Kidney glomerular epithelial cell (primary cell): ENCODE data around the gene PPIF.

Experiments used
- DNase-seq: peaks from one replicate; lab custom pipeline; 2025; lab: John Stamatoyannopoulos, UW

Gene PPIF

DNA sequence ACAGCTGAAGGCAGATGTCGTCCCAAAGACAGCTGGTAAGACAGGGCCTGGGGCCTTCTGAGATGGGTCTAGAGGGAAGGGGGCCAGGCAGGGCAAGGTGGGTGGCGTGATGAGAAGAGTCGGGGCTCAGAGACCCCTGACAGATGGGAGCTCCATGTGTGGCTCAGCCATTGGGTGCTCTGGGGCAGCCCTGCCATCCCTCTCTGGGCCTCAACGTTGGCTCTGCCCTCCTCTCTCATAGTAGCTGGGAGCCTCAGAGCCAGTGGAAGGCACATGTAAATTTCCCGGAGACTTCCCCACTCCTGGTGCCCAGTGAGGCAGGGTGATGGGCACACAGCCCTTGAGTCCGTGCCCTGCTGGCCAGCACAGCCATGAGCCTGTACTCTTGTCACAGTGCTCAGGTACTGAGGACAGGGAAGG lies 1.8 kb downstream of the PPIF start:
- DNase-seq: no peak

DNA sequence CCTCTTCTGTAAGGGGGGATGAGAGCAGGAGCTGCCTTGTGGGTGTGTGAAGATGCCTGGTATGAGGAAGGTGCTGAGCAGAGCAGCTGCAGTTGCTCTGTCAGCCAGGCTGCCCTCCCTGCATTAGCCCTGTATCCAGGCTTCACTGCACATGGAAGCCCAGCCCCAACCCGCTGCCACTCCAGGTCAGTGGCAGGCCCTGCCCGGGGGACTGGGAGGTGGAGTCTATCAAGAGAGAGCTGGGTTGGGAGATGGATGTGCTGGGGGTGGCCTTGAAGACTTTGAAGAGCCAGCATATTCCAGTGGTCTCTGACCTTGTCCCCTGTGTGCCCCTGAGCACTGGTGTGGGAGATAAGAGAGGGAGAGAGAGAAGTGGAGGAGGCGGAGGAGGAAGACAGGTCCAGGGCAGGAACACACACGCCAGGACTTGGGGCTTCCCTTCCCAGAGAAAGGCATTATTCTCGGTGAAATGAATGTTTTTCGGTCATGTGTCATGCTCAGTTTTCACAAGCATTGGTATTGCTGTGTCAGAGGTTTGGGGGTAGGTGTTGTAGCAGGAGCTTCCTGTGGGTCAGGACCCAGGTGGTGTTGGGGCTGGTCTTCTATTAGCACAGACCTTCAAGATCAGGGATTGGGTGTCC lies 2.6 kb downstream of the PPIF start:
- no peak for DNase-seq

DNA sequence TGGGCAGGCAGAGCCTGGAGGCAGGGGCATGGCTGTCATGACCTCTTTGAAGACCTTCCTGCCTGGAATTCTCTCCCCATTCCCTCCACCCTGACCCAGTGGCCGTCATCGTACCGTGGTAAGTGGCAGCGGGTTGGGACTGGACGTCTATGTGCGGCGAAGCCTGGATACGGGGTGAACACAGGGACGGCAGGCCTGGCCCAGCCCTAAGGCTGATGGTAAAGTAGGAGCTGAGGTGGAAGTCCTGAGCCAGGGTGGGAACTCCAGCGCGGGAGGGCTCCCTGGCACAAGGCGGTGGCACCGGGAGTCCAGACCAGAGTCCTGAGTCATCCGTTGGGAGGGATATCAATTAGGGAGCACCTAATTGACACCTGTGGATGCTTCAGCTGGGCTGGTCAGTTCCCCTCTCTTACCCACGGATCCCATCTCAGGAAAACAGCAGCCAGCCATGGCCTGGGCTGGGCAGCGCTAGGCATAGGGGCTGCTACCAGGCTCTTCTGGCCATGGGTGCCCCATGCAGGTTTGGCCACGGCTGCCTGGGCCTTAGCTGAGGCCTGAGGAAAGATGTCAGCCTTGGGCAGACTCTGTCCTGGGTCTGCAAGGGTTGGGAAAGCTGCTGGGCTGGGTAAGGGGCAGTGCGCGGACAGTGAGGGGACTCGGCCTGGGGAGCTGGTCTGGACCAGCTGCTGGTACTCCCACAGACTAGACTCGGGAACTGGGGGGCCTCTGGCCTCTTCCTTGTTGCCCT lies 3.3 kb downstream of the PPIF start:
- DNase-seq: no peak

DNA sequence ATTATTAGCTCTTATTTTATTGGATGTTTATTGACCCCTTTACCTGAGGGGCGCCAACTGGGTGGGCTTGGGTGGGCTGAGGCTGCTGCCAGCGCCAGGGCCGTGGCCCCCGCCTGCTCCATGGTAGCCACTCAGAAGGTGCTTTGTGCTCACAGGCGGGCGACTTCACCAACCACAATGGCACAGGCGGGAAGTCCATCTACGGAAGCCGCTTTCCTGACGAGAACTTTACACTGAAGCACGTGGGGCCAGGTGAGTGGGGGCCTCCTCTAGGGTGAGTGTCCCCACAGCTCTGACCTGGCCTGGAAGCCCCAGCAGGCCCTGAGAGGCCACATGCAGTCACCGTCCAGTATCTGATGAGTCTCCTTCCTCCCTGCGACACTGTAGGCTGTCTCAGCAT lies 4.1 kb downstream of the PPIF start:
- no peak for DNase-seq

DNA sequence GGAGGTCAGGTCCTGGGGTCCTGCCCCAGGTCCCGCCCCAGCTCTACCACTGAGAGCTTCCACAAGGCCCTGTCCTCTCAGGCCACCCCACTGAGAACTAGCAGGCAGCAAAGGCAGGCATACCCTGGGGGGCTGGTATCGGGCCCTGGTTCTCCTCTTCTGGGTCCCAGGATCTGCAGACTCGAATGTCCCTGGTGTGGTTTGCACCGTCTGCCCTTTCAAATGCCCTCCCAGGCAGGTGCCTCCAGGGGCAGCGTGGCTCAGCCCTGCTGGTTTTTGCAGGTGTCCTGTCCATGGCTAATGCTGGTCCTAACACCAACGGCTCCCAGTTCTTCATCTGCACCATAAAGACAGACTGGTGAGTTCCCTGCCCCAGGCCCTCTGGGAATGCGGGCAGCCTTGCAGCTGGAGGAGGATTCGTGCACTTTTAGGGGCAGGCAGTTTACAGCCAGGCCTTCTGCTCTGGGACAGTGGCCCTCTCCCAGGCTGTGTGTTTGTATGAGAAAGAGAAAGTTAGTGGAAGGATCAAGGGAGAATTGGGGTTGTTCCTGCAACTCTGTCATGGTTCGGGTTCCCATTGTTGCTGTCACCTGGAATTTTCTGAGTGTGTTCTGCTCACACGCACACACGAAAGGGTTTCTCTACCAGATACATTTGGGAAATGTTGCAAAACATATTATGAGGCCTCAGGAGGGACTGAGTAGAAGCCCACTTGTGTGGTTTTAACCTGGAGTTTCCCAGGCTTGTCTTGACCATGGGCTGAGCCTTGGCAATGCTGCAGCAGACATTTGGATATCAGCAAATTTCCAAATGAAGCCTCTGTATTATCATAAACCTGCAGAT lies 5.0 kb downstream of the PPIF start:
- DNase-seq: no peak

DNA sequence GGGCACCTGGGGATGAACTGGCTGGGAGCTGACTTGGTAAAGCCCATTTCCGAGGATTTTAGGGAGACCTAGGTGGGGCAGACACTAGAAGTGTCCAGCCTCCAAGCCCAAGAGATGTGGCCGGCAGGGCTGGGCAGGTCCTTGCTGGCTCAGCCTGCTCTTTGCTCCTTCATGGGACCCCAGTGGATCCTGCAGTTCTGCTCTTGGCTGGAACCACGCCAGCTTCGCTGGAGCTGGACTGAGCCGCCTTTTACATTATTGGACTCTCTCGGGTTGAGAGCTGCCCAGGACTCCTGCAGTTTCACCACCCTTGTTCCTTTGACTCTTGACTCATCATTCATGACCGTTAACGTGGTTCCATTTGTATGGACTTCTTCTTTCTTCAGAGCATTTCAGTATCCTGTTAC lies 5.7 kb downstream of the PPIF start:
- no peak for DNase-seq

DNA sequence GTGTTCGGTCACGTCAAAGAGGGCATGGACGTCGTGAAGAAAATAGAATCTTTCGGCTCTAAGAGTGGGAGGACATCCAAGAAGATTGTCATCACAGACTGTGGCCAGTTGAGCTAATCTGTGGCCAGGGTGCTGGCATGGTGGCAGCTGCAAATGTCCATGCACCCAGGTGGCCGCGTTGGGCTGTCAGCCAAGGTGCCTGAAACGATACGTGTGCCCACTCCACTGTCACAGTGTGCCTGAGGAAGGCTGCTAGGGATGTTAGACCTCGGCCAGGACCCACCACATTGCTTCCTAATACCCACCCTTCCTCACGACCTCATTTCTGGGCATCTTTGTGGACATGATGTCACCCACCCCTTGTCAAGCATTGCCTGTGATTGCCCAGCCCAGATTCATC lies 6.5 kb downstream of the PPIF start:
- DNase-seq: no peak

DNA sequence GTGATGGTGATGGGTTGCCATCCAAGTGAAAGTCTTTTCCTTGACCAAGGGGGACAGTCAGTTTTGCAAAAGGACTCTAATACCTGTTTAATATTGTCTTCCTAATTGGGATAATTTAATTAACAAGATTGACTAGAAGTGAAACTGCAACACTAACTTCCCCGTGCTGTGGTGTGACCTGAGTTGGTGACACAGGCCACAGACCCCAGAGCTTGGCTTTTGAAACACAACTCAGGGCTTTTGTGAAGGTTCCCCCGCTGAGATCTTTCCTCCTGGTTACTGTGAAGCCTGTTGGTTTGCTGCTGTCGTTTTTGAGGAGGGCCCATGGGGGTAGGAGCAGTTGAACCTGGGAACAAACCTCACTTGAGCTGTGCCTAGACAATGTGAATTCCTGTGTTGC lies 6.9 kb downstream of the PPIF start:
- no peak for DNase-seq

DNA sequence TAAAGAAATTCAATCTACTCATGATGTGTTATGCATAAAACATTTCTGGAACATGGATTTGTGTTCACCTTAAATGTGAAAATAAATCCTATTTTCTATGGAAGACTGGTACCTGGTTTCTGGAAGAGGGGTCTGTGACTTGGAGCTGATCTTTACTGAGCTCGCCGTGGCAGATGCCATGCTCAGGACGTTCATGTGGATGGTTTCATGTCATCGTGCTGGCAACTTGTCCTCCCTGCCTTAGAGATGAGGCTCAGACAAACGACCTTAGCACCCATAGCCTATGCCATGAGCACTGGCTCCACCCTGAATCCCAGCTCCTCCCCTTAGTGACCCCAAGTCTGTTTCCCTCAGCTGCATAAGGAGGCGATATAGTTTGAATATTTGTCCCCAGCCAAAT lies 7.3 kb downstream of the PPIF start:
- DNase-seq: no peak

DNA sequence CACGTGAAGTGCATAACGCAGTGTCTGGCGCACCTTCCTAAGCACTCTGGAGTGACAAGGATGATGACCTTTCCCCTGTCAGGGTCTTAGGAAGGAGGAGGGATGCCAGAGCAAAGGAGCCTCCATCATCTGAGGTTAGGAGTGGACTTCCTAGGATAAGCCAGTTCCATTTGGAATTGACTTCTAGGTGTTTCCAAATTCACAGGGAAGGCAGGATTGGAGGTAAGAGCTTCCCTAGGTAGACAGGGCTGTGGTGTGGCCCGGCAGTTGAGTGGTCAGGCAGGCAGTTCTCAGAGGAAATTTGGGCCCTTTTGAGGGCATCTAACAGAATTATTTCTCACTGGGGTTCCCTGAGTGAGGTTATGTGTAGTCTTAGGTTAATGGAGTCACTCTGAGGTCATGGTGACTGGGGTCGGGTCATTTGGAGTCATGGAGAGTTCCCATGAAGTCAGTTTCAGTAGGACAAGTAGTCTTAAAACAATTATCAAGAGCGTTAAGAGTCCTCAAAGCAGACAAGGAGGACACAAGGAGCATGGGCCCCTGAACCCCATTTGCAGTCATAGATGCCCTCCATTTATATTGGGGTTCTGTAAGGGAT lies 8.2 kb downstream of the PPIF start:
- no peak for DNase-seq

DNA sequence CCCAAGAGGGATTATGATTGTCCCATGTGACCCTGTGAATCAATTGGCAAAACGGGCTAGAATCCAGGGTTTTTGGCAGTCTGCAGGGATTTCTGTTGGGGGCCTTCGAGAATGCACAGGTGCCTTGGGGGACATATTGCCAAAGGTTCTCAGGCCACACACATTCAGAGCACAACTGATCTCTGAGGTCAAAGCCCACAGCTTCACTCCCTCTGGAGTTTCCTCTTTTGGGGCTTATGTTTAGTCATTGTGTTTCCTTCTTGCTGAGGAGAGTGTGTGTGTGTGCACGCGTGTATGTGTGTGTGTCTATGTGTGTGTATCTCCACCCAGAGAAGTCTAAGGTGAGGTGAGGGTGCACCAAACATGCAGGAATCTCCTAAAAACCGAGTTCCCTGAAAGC lies 8.8 kb downstream of the PPIF start:
- DNase-seq: no peak

DNA sequence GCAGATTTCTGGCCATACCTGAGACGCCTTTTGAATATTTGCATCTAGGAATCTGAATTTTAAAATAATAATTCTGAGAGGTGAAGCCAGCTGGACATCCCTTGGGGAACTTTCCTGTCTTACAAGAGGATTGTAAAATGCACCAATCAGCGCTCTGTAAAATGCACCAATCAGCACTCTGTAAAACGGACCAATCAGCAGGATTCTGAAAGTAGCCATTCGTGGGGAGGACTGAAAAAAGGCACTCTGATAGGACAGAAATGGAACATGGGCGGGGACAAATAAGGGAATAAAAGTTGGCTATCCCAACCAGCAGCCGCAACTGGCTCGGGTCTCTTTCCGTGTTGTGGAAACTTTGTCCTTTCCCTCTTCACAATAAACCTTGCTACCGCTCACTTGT lies 9.9 kb downstream of the PPIF start:
- DNase-seq: no peak

DNA sequence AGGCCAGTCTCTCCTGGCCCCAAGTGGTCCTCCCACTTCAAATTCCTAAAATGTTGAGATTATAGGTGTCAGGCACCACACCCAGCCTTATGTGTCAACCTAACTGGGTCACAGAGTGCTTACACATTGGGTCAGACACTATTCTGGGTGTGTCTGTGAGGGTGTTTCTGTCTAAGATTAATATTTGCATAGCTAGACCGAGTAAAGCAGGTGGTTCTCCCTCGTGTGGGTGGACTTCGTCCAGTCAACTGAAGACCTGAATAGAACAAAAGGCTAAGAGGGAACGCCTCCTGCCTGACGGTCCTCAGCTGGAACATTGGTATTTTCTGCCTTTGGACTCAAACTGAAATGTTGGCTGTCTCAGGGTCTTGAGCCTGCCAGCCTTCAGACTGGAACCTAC lies 11.5 kb downstream of the PPIF start:
- DNase-seq: no peak

DNA sequence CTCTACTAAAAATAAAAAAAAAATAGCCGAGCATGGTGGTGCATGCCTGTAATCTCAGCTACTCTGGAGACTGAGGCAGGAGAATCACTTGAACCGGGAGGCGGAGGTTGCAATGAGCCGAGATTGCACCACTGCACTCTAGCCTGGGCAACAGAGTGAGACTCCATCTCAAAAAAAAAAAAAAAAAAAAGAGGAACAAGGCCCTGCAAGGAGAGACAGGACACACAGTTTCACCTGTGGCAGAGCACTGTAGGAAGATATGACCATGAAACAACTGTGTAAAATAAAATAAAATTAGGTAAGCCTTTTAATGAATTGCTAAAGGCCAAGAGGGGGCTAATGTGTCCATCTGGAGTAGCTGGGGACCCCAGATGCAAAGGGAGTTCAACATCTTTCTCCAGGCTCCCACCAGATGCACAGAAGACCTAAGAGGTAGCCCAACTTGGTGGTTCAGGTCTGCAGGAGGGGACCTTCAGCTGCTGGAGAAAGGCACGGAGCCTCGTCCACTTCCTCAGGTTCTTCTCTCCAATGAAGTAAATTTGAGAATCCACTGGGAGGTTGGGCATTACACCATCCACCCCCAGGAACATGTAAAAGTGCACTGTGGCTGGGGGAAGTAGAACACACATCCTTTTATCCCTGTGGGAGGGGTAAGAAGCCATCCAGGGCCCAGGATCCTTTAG lies 12.7 kb downstream of the PPIF start:
- DNase-seq: no peak

DNA sequence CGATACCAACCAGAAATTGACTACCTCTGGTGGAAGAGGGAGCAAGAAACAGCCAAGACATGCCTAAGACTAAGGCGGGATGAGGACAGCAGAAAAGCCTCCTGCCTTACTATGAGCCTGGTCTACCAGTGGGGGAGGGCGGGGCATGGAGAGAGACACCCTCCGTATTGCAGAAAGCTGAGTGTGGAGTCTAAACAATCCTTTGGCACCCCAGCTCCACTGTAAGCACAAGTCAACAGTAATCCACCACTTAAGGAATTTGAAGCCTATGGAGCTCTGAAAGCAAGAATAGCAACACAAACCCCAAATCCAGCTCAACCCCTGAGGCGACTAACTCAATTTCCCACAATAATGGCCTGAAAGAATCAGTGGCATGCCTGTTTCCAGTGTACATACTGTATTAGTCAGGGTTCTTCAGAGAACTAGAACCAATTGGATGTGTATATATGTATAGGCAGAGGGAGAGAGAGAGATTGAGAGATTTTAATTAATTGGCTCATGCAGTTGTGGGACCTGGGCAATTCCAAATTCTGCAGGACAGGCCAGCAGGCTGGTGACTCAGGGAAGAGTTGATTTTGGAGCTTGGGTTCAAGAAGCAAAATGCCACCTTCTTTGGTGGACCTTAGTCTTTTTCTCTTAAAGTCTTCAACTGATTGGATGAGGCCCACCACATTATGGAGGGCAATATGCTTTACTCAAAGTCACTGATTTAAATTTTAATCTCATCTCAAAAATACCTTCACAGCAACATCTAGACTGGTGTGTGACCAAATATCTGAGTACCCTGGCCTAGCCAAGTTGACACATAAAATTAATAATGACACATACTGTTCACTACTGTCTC lies 13.5 kb downstream of the PPIF start:
- DNase-seq: no peak

DNA sequence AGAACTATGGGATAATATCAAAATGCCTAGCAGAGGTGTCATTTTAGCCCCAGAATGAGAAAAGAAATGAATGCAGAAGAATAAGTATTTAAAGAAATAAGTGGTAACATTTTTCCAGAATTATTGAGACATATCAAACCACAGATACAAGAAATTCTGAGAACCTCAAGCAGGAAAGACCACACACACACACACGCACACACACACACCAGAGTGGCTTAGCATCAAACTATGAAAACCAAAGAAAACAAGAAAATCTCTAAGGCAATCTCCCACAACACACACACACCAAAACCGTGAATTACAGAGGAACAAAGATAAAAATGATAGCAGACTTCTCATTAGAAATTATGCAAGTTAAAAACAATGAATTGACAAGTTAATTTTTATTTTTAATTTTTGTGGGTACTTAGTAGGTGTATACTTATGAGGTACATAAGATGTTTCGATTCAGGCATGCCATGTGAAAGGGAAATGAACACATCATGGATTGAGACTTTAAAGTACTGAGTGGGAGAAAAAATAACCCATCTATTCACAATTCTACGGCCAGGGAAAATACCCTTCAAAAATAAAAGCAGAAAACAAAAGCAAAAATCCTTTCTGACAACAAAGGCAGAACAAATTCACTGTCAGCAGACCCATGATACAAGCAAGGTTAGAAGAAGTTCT lies 14.6 kb downstream of the PPIF start:
- no peak for DNase-seq

DNA sequence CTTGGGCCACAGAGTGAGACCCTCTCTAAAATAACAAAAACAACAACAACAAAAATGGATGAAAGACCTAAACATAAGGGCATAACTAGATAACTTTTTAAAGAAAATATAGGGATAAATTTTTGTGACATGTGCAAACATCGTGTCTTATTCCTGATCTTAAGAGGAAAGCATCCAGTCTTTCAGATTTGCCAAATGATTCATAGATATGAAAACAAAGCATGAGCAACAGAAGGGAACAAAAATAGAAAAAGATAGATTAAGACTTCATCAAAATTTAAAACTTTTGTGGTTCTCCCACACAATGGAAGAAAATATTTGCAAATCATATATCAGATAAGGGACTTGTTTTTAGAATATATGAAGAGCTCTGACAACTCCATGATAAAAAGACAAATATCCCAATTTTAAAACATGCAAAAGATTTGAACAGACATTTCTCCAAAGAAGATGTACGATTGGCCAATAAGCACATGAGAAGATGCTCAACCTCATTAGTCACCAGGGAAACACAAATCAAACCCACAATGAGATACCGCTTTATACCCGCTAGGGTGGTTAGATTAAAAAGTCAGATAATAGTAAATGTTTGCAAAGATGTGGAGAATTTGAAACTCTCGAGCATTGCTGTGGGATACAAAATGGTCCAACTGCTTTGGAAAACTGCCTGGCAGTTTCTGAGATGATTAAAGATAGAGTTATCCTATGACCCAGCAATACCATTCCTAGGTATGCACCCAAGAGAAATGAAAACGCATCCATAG lies 20.3 kb downstream of the PPIF start:
- no peak for DNase-seq

DNA sequence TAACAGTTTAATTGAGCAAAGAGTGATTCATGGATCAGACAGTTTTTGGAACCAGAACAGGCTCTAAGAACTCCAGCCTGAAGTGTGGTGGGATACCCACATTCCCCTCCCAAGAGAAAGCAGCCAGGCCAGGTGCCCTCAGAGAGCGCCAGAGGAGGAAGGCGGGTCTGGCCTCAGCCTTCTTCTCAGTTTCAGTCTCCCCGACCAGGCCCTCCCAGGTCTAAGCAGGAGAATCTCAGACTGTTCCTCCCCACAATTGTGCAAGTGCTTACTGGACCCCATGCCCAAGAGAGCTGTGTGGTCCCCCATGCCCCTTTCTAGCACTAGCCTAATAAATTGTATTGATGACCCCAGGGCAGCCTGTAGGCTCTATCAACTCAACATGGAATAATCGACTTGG lies 25.6 kb downstream of the PPIF start:
- DNase-seq: no peak

DNA sequence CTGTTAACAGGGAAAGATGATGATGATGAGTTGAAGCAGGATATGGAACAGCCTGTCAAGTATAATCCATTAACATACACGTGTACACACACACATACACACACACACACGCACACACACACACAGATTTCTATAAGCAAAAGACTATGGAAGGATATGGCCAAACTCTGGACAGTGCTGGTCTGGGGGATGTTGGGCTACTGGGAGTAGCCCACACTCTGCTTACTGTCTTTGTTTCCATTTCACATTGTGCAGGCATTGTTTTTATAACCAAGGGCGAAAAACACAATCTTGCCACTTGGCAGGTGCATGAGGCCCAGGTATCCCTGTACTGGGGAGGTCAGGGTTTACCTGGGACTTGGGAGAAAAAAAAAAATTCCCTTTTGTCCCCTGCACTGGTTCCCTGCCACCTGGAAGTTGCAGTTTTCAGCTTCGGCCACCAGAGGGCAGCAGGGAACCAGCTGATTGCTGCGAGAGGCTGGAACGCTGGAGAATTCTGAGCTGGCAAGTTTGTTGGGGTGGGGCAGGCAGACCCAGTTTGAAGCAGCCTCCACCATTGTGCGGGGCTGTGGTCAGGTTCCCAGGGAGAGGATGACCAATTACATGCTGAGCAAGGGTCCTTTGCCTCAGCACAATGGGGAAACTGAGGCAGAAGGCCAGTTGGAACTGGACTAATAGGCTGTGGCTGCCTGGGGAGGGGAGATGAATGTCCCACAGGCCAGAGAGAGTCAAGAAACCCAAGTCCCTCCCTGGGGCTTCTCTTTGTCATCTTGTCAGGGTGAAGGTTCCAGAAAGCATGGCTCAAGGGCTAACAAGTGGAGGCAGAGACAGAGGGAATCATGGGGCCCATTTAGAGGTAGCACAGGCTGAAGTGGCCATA lies 27.3 kb downstream of the PPIF start:
- DNase-seq: peak; percentile 15
